GM12891 (cell line): ENCODE results near the gene STPG1.

Source experiments
- POLR2A ChIP-seq: IDR thresholded peaks from 2 replicates; pipeline ENCODE4 v1.6.1; 2011; ENCODE audit warnings: low read depth, low read length, control low read depth
- POLR2AphosphoS5 ChIP-seq: IDR thresholded peaks from 2 replicates; pipeline ENCODE4 v1.6.1; 2011; ENCODE audit warnings: low read depth, low read length, control low read depth
- POU2F2 ChIP-seq: IDR thresholded peaks from 2 replicates; pipeline ENCODE4 v1.6.1; 2011; ENCODE audit warnings: low read depth, mild to moderate bottlenecking, control low read depth, low read length, moderate library complexity
- TAF1 ChIP-seq: IDR thresholded peaks from 2 replicates; pipeline ENCODE4 v1.6.1; 2011; ENCODE audit warnings: low read depth, low read length, control low read depth

- no peak for TF ChIP-seq TAF1
- TF ChIP-seq POLR2AphosphoS5 = no peak
- TF ChIP-seq POLR2A = no peak
- TF ChIP-seq POU2F2 = no peak
These were observed 63.7 kb downstream of the STPG1 start for GRCh38 chr1:24349891-24350290.
